ENCODE data around the gene BRIP1.
A peak's percentile ranks its signal among the peaks of the same experiment; 100 is the strongest.
"Not testable (repeated sequence)": the region's sequence is repeated elsewhere in the genome, so short reads cannot be mapped to it uniquely, and the experiment has no call there.

Gene BRIP1

GRCh38 chr17:61863801-61864126 lies 436 bp upstream of the BRIP1 start:
- no peak for DNase-seq (ENCODE audit: low read depth)

- no peak for DNase-seq (ENCODE audit: low read depth)
Observed at GRCh38 chr17:61862105-61862574, 1.2 kb downstream of the BRIP1 start.

- not testable (repeated sequence) for DNase-seq (ENCODE audit: low read depth)
Observed at GRCh38 chr17:61860397-61860796, 2.9 kb downstream of the BRIP1 start.

GRCh38 chr17:61856035-61856434 lies 7.3 kb downstream of the BRIP1 start:
- no peak for DNase-seq (ENCODE audit: low read depth)

- DNase-seq (ENCODE audit: low read depth), result no peak
Observed at GRCh38 chr17:61852857-61853256, 10.5 kb downstream of the BRIP1 start.

- no peak for DNase-seq (ENCODE audit: low read depth)
Observed at GRCh38 chr17:61849674-61850073, 13.7 kb downstream of the BRIP1 start.

GRCh38 chr17:61848896-61849295 lies 14.4 kb downstream of the BRIP1 start:
- DNase-seq (ENCODE audit: low read depth), result no peak

- DNase-seq (ENCODE audit: low read depth), result no peak
Observed at GRCh38 chr17:61848247-61848646, 15.1 kb downstream of the BRIP1 start.

- DNase-seq (ENCODE audit: low read depth), result no peak
Observed at GRCh38 chr17:61847659-61848058, 15.7 kb downstream of the BRIP1 start.

- DNase-seq (ENCODE audit: low read depth), result no peak
Observed at GRCh38 chr17:61846761-61847375, 16.5 kb downstream of the BRIP1 start.

GRCh38 chr17:61846088-61846487 lies 17.2 kb downstream of the BRIP1 start:
- DNase-seq (ENCODE audit: low read depth), result no peak

- DNase-seq (ENCODE audit: low read depth), result no peak
Observed at GRCh38 chr17:61843435-61843834, 19.9 kb downstream of the BRIP1 start.

GRCh38 chr17:61842899-61843298 lies 20.4 kb downstream of the BRIP1 start:
- no peak for DNase-seq (ENCODE audit: low read depth)

GRCh38 chr17:61839300-61839786 lies 24.0 kb downstream of the BRIP1 start:
- no peak for DNase-seq (ENCODE audit: low read depth)

GRCh38 chr17:61837175-61838051 lies 25.9 kb downstream of the BRIP1 start:
- peak; percentile 20 for DNase-seq (ENCODE audit: low read depth)

GRCh38 chr17:61836266-61837174 lies 26.8 kb downstream of the BRIP1 start:
- no peak for DNase-seq (ENCODE audit: low read depth)

GRCh38 chr17:61835606-61836005 lies 27.7 kb downstream of the BRIP1 start:
- DNase-seq (ENCODE audit: low read depth), result no peak

- DNase-seq (ENCODE audit: low read depth), result no peak
Observed at GRCh38 chr17:61834610-61835009, 28.7 kb downstream of the BRIP1 start.

- DNase-seq (ENCODE audit: low read depth), result no peak
Observed at GRCh38 chr17:61833536-61834193, 29.7 kb downstream of the BRIP1 start.

- DNase-seq (ENCODE audit: low read depth), result no peak
Observed at GRCh38 chr17:61832463-61832862, 30.9 kb downstream of the BRIP1 start.

GRCh38 chr17:61831099-61831498 lies 32.2 kb downstream of the BRIP1 start:
- DNase-seq (ENCODE audit: low read depth), result no peak

- no peak for DNase-seq (ENCODE audit: low read depth)
Observed at GRCh38 chr17:61828694-61829093, 34.6 kb downstream of the BRIP1 start.
